ENCODE data around the gene SPO11.

SPO11 gene

DNA sequence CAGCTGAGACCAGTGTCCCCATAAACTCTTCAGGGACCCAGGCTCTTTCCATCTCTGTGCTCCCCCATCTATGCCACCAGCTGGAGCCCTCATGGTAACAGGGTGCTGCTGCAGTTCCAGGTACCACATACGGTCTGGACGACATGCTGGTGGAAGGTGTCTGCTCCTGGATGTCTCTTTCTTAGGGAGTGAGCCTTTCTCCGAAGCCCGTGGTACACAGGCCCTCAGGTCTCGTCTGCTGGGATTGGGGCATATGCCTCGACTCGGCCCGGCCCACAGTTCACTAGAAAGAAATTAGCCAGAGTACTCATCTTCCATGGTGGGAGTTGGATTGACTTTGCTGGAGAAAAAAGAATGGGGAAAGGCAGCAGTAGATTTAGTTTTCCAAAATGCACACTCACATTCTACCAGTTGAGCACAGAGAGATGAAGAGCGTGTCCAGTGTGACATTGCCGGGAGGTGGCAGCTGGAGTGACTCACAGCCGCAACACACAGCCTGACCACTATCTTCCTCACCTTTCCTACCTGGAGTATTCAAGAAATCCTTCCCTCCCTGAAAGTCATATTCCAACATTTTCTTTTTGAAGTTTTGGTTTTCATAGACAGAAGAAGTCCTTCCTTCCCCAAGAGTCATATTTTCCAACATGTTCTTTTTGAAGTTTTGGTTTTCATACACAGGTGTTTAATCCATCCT, 18.6 kb upstream of the SPO11 start:
- DNase-seq, result no peak

DNA sequence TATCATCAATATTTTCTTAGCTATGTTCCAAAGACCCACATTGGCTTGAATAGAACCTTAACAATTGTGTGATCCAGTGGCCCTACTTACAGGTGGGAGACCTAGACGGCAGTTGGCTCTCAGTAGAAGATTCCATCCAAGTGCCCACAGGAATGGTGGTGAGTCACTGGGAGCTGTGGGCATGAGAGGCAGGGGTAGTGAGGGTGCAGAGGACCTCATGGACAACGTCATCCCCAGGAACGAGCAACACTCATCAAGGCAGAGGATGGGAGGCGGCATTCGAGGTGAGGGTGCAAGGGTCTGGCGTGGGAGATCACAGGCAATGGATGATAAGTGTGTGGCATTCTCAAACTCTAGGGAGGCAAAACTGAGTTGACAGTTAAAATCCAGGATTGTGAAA, 17.5 kb upstream of the SPO11 start:
- no peak for DNase-seq

DNA sequence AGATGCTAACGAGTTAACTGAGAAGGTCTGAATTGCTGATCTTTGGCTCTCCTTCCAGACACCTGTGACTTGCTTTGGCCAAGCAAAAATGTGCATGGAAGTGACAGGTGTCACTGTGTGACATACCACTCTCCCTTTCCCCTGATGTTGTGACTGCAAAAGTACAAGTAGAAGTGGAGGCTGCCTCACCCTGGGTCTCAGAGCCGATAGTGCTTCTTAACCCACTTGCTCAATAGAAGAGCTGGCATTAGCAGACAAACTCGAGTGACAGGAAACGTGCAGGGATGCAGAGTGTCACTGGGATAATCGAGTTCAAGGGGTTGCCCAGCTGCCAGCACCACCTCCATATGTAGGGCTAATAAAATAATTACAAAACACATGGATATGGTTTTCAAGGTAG, 16.4 kb upstream of the SPO11 start:
- no peak for DNase-seq

GRCh38 chr20:57313951-57314350, 15.7 kb upstream of the SPO11 start:
- no peak for DNase-seq

GRCh38 chr20:57315083-57315975, 14.3 kb upstream of the SPO11 start:
- no peak for DNase-seq

GRCh38 chr20:57315976-57316480, 13.6 kb upstream of the SPO11 start:
- DNase-seq, result no peak

GRCh38 chr20:57316795-57317201, 12.8 kb upstream of the SPO11 start:
- DNase-seq, result peak; percentile 11

GRCh38 chr20:57317316-57317788, 12.3 kb upstream of the SPO11 start:
- DNase-seq, result no peak

- no peak for DNase-seq
Measured at GRCh38 chr20:57317789-57318371, 11.7 kb upstream of the SPO11 start.

DNA sequence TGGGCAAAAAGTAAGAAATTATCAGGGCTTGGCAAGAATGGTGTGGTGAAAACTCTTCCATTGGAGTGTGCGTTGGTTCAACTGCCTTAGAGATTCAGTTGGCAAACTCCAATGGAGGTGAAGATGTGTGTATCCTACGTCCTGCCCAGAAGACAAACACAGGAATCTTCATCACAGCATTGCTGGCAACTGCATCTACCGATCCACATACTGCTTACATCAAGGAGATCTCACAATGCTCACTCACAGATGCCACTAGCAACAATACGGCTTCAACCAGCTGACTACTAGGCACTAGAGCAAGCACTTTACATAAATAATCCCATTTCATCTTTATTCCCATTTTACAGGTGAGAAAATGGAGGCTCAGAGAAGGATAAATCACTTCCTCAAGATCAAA, 10.0 kb upstream of the SPO11 start:
- no peak for DNase-seq

DNA sequence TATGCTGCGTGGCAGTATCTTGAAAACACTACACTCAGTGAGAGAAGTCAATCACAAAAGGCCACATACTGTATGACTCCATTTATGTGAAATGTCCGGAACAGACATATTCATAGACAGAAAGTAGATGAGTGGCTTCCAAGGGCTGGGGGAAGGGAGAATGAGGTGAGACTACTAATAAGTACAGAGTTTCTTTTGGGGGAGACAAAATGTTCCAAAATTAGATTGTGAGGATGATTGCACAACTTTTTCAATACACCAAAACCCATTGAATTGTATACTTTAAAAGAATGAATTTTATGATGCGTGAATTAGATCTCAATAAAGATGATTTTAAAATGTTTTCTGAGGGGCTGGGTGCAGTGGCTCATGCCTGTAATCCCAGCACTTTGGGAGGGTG, 9.2 kb upstream of the SPO11 start:
- no peak for DNase-seq

GRCh38 chr20:57321142-57321541, 8.5 kb upstream of the SPO11 start:
- DNase-seq, result no peak

- DNase-seq, result no peak
Measured at GRCh38 chr20:57322476-57322875, 7.1 kb upstream of the SPO11 start.

GRCh38 chr20:57323034-57323433, 6.6 kb upstream of the SPO11 start:
- peak; percentile 60 for DNase-seq

- no peak for DNase-seq
Measured at GRCh38 chr20:57325632-57326356, 3.8 kb upstream of the SPO11 start.

DNA sequence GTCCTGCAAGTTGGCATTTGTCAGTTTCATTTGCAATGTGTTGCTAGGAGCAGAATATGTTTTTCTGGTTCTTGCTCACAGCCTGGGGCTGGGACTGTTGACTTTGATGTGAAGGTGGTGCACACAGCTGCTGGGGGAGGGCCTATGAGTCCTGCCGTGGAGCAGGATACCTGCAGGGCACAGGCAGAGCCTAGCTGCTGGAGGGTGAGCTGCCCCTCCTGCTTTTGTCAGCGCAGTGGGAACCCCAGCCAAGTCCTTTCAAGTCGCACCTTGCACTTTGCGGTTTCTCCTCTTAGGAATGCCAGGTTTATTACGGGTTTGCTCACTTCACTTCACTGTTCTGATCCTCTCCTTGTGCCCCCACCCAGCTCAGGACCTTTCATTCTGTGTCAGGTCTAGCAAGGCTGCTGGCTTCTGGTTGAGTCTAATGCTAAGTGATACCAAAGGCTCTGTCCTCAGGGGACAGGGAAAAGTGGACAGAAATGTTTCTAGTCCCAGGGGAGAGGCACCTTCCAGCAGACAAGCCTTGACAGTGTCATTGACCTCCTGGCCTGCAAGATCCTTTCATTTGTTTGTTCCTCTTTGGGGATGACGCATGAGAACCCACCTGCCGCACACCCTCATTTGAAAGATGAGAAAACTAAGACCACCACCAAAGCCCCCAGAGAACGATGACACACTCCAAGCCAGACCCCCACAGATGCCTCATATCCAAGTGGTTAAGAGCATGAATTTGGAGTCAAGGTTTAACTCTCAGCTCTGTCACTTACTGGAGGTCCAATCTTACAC, 2.7 kb upstream of the SPO11 start:
- no peak for DNase-seq

DNA sequence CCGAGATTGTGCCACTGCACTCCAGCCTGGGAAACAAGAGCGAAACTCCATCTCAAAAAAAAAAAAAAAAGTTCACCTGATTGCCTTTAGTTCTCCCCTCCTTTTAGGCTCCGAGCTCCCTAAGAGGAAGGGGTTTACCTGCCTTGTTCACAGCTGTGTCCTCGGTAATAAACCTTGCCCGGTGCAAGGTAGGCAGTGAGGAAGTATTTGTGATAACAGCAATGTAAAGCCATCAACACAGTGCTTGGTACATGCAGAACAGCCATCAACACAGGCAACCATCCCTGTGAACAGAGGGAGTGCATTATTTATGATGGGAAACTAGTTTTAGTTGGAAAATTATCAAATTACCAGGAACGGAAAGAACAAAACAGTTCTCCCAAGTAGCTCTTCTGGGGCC, 1.8 kb upstream of the SPO11 start:
- DNase-seq, result no peak

- no peak for DNase-seq
Measured at GRCh38 chr20:57330998-57331397, 1.4 kb downstream of the SPO11 start.

DNA sequence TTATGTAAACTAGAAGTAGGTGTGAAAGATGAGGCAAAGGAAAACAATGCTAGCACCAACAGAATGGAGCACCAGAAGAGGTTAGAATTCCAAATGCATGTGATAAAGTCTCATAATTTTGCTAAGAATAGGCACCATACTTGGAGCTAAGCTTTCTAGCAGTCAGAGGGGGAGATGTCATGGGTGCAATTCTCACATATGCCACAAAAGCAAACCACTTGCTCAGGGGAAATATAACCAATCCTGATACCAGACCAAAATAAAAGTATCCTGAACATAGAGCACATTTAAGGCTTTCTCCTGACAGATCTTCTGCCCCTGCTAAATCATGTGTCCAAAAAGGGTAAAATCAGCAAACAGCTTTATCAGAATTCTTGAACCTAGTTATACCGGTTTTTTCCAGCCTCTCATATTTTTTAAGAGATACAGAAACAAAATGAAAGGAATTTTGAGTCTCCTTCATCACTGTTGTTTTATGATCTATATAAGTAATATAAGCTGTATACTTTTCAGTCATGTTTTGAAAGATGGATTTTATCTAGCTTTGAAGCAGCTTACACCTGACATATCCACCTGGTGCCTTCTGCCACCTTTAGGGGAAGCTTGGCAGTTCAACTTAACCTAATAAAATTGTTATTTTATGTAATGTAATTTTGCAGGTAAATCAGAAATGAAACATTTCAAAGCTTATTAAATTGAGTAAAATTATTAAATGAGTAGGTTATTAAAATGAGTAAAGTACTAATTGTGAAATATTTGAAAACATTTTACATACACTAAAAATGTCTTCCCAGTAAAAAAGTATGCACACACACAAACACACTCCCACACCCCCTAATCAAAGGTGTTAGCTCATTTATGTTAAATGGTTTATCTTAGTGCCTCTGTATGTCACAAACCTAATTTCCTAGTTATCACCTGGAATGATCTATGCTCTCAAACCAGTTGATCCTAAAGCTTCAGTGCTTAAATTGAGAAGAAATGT, 2.8 kb downstream of the SPO11 start:
- DNase-seq, result no peak

DNA sequence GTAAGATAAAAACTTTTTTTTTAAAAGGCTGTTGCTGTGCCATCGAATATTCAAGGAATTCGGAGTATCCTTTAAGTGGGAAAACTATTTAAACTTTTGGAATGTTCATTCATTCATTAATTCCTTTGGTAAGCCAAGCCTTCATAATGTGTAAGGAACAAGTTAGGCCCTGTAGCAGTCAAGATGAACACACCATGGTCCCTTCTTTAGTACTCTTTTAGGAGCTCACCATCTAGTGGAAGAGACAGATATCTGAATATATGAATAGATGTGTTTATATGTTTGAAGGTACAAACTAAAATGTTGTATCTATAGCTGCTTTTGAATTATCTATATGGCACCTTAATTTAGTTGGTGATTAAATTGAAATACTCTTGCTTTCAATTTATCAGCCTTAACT, 5.8 kb downstream of the SPO11 start:
- DNase-seq, result no peak

DNA sequence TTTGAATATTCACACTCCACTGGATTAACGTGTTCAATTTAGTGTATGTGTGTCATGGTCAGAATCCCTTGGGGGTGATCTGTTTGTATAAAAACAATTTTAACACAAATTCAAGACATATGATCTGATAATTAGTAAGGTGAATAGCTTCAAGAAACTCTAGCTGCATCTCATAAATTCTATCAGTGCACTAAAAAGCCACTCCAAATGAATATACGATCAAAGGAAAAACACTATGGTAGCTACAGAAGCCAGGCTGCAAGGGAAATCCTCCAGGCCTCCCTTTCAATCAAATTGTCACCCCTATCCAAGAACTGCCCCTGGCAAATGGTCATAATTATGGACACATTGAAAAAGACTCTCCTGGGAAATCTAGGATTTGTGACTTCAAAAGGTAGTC, 12.1 kb downstream of the SPO11 start:
- no peak for DNase-seq
